Tongue (tissue), 2 donors: ENCODE measurements around the gene SH2D3C. TPM values are rescaled to one million over a fixed set of nuclear protein-coding genes. Genes with fewer than 3 reads are reported as not detected.
A peak's percentile ranks its signal among the peaks of the same experiment; 100 is the strongest.

Experiments
- DNase-seq: peaks from one replicate; pipeline ENCODE4 v3.0.0-alpha.2; 2015
- total RNA-seq: library from RNA; depleted of rRNA; stranded (reverse); fragments of >200 nt; gene quantifications from one replicate; pipeline ENCODE4 v1.2.3, GENCODE V29; 2014

Gene SH2D3C
- total RNA-seq, 1 donor from 2014 or later, result 13.6 TPM

GRCh38 chr9:127715470-127716337 is 62.8 kb downstream of the SH2D3C start, which contains the start of the genes PTRH1 and TTC16:
Gene PTRH1 (minus strand): TSS chr9:127715663. CDS start chr9:127715639, 24 bp downstream.
Gene TTC16 (plus strand): TSS chr9:127716079. CDS start chr9:127716146, 67 bp downstream.
- peak; percentile 99 for DNase-seq

GRCh38 chr9:127714951-127715469 is 63.5 kb downstream of the SH2D3C start:
- DNase-seq, result peak; percentile 29

DNA sequence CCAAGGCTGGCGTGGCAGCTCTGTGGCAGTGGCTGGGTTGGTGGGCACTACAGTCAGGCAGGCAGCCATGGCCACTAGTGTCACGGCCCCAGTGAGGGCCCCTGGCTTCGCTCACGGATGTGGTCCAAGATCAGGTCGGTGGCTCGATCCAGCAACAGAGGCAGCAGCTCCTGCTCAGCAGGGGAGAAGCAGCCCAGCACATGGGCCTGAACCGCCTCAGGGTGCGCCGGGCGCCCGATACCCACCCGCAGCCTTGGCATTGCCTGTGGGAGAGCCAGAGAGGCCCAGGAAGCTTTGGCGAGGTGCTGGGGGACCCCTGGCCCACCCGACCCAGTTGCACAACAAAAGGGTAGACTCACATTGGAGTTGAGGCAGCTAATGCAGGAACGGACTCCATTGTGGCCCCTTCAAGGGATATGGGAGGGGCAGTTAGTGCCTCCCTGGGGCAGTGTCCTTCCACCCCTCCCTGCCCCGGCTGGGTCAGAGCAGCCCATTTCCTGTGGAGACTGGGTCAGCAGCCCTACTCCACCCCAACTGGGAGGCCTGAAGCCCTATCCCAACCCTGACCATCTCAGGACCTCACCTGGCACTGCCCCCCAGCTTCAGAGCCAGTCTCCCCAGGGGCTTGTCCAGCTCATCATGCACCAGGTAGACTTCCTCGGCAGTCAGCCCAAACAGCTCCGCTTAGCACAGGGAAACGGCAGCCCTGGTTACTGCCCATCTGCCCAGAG is 64.3 kb downstream of the SH2D3C start:
- DNase-seq, result no peak

DNA sequence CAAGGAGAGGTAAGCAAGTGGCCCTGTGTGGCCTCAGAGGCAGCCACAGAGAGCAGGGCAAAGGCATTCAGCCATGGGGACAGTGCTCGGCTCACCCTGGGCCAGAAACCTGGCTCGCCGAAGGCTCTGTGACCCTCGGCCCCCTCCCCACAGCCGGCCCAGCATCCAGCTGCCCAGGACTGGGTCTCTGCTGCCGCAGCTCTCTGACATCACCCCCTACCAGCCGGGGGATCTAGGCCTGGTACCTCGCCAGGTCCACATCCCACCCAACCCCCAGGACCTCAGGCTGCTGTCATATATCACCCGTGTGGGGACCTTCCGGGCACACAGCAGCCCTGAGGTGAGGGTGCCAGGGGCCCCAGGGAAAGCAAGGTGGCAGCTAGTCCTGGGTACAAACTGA is 65.6 kb downstream of the SH2D3C start:
- DNase-seq, result no peak

DNA sequence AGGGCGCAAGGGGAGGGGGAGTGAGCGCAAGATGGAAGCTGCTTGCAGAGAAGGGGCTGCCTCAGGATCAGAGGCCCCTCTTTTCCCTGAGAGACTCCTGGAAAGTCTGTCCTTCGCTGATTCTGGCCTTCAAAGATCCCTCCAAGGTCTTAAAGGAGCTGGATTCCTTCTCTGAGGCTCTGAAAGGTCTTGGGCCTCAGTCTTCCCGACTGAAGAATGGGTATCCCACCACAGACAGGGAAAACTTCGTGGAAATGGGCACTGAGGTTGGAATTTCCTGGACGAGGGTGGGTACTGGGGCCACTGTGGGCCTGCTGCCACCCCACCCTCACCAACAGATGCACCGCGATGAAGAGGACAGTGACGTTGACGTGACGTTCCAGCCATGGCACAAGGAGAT is 66.1 kb downstream of the SH2D3C start:
- DNase-seq, result no peak

DNA sequence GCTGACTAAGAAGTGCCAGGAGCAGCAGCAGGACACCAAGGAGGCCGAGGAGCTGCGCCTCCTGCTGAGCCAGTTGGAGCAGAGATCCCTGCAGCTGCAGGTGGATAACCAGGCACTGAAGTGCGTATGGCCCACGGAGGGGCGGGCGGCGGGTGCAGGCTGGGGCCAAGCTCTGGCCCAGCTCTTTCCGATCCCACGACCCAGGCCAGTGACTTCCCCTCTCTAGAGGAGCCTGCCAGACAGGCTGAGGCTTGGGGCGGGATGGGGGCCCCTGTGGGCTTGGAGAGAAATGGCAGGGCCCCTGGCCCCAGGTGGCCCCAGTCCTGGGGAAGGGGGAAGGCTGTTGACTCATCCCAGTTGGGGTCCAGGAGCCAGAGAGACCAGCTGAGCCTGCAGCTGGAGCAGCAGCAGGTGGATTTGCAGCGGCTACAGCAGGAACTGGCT is 66.6 kb downstream of the SH2D3C start:
- DNase-seq, result peak; percentile 28

DNA sequence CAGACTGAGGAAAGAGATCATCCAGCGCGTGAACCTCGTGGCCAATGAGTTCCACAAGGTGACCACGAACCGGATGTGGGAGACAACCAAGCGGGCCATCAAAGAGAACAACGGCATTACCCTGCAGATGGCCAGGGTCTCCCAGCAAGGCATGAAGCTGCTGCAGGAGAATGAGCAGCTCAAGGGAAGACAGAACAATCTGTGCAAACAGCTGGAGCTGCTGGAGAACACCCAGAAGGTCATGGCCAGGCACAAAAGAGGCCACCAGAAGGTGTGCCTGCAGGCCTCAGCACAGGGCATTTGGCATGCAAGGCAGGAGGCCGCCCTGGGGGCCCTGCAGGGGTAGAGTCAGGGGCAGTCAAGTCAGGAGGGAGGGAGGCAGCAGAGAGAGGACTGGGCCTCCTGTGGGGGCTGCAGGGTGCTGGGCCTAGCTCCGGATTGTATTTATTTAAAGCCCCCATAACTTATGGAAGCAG is 67.2 kb downstream of the SH2D3C start:
- DNase-seq, result no peak

GRCh38 chr9:127710204-127710783 is 68.2 kb downstream of the SH2D3C start:
- DNase-seq, result no peak

DNA sequence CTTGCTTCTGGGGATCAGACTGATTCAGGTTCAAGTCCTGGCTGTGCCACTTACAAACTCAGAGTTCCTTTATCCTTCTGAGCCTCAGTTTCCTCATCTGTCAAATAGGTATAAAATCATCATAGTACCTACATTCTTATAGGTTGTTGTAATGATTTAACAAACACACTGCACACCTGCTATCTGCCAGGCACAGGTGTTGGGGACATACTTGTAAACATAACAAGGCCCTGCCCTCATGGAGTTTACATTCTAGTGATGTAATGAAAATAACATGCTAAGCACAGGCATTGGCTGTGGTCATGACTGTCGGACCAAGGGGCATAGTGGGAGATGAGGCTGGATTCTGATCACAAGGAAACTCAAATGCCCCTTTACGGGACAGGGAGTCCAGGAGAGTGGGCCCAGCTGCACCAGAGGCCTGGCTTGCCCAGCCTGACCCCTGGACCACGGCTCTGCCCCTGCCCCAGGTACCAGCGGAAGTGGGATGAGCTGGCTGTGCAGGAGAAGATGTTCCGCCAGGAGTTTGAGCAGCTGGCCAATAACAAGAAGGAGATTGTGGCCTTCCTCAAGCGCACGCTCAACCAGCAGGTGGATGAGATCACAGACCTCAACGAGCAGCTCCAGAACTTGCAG is 69.4 kb downstream of the SH2D3C start:
- DNase-seq, result no peak

GRCh38 chr9:127707766-127708165 is 70.7 kb downstream of the SH2D3C start:
- no peak for DNase-seq

- no peak for DNase-seq
Measured at GRCh38 chr9:127706836-127707241, 71.6 kb downstream of the SH2D3C start, which contains the start of gene CFAP157. Gene CFAP157 (plus strand): TSS chr9:127706988. CDS start chr9:127707032, 44 bp downstream.

DNA sequence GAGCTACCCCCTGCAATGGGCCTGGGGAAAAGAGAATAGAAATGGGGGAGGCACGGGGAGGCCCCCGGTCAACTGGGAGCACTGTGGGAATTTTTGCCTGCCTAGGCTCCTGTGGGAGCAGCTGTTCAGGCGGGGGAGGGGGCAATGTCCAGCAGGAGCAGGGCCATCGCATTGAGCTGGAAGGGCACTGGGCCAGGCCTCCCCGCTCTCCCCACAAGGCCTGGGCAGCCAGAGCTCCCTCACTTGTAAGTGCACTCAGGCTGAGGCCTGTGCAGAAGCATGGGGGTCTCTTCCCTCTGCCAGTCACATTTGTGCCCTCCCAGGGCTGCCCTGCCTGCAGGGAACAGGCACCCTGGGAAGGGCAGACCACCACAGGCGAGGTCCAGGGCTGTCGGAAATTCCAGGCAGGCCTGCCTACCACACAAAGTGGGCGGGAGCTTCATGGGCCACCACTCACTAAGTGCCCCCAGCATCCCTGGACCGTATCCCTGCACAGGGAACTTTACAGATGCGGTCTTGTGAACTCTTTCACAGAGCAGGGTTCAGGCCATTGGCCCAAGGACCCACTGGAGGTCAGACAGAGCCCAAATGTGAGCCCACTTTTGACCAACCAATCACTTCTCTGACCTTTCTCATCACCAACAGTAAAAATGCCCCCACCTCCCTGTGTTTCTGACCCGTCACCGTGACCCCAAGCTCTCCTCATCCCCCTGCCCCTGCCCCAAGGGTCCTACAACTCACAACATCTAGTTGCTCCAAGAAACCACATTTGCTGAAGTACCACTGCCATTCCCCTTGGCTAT is 72.7 kb downstream of the SH2D3C start:
- DNase-seq, result no peak

- DNase-seq, result no peak
Measured at GRCh38 chr9:127703289-127703946, 75.0 kb downstream of the SH2D3C start.

- DNase-seq, result no peak
Measured at GRCh38 chr9:127700594-127701255, 77.7 kb downstream of the SH2D3C start.

DNA sequence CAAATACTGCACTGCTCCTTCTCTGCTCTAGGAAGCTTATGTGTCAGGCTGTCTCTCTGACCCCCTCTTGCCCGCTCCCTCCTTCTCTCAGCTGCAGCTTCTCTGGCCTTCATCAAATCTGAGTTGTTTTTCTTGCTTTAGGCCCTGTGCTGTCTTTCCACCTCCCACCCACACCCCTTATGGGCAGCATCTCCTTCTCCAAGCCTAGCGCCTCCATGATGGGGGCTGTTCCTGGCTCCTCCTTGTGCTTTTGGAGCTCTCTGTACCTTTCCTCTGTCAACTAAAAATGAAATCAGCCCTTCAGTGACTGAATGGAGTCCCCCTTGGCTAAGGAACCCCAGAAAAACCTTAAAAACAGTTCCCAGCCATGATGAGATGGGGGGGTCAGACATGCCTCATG is 78.3 kb downstream of the SH2D3C start:
- DNase-seq, result no peak

- peak; percentile 98 for DNase-seq
Measured at GRCh38 chr9:127698985-127699670, 79.3 kb downstream of the SH2D3C start.

DNA sequence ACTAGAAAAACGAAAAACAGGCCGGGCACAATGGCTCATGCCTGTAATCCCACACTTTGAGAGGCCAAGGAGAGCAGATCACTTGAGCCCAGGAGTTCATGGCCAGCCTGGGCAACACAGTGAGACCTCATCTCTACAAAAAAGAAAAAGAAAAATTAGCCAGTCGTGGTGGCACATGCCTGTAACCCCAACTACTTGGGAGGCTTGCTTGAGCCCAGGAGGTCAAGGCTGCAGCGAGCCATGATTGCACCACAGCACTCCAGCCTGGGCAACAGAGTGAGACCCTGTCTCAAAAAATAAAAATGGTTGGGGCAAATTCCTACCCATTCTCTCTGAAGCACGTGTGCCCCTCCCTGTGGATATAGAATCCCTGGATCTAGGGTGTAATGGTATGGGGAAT is 80.1 kb downstream of the SH2D3C start:
- no peak for DNase-seq

DNA sequence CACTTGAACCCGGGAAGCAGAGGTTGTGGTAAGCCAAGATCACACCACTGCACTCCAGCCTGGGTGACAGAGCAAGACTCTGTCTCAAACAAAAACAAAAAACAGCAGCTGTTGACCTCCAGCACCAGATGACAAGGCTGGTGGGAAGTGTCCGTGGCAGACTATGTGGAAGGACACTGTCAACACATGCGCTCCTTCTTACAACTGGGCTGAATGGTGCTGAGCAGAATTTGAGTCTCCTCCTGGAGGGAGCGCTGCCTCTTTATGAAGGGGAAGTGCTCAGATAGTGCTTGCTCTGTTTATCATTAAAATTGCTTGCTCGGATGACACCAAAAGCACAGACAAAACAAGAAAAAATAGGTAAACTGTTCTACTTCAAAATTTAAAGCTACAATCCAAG is 80.9 kb downstream of the SH2D3C start:
- no peak for DNase-seq
